ENCODE measurements around the gene WIPF3. TPM values are rescaled to one million over a fixed set of nuclear protein-coding genes. Genes with fewer than 3 reads are reported as not detected.

WIPF3 gene
- total and polyA plus RNA-seq, 10 of the 15 experiments (the other 5 are each of a cell fraction or from before 2014, with no cell fraction given) = 0.03 to 0.05 TPM; not detected in 8

- Histone ChIP-seq H3K79me2 (ENCODE audit: control insufficient read depth, insufficient read depth, low read length) (no peaks in the 10 kb centered on the region), H3K27me3 (replicated peaks in 1 of 2; ENCODE audit: control insufficient read depth in 2 of 2, insufficient read depth in 2 of 2, low read length in 1 of 2) (peaks cover 0 to 4% of the 10 kb centered on the region in 2 experiments; a peak in 1 of 4 replicates), H3K27ac (ENCODE audit: control insufficient read depth, insufficient read depth) (no peak overlapping the region), H3K4me1 (ENCODE audit: control insufficient read depth, insufficient read depth, low read length) (no peaks in the 10 kb centered on the region), H4K20me1 (ENCODE audit: control insufficient read depth, insufficient read depth) (no peaks in the 10 kb centered on the region), H3K9ac (ENCODE audit: control insufficient read depth, insufficient read depth, low read length) (no peak overlapping the region), H3K4me2 (ENCODE audit: control insufficient read depth, insufficient read depth) (no peak overlapping the region), H3K4me3 (no peak overlapping the region), H2AFZ (ENCODE audit: control insufficient read depth, low read depth, low read length) (no peak overlapping the region), H3K9me3 (replicated peaks; ENCODE audit: control insufficient read depth, insufficient read depth, low read length) (no peaks in the 10 kb centered on the region), H3K36me3 (ENCODE audit: control insufficient read depth in 2 of 2, insufficient read depth in 2 of 2, low read length in 1 of 2) (no peaks in the 10 kb centered on the region)
- no TSS peak for BruUV-seq (replicated peaks)
- ATAC-seq (no peak), FAIRE-seq (no peak), DNase-seq (ENCODE audit: low read depth, low spot score) (no peak)
- in situ Hi-C loops (cut with MboI) (no loop called here), intact Hi-C loops (cut with micrococcal nuclease; ENCODE audit: unreplicated experiment) (no loop called here)
- CTCF ChIA-PET = interaction anchor here (0.6 to 1.1 kb wide), 3 partner anchors 23 to 232 kb away, joined by 3 read pairs; no protein-coding TSS in a partner anchor
- TF ChIP-seq MYB (IDR thresholded peaks at IDR 0.05; ENCODE audit: borderline replicate concordance, low read depth, low read length) (no peak), IRF3 (IDR thresholded peaks at IDR 0.05) (no peak), CEBPB (IDR thresholded peaks at IDR 0.05; ENCODE audit: borderline replicate concordance in 1 of 2, low read depth in 2 of 2, low read length in 2 of 2) (no peak), ZNF622 (IDR thresholded peaks at IDR 0.05) (no peak), FOS (IDR thresholded peaks at IDR 0.05; ENCODE audit: borderline replicate concordance, extremely low read depth, insufficient read length) (no peak), SIX5 (IDR thresholded peaks at IDR 0.05; ENCODE audit: low read depth, low read length, severe bottlenecking) (no peak), PKNOX1 (IDR thresholded peaks at IDR 0.05) (no peak), DPF2 (IDR thresholded peaks at IDR 0.05) (no peak), STAT3 (IDR thresholded peaks at IDR 0.05; ENCODE audit: low read depth, low read length) (no peak), BCL3 (IDR thresholded peaks at IDR 0.05; ENCODE audit: borderline replicate concordance, insufficient read depth, low read depth, low read length, poor library complexity, severe bottlenecking) (no peak), BCLAF1 (IDR thresholded peaks at IDR 0.05) (no peak), SUZ12 (IDR thresholded peaks at IDR 0.05; ENCODE audit: unreplicated experiment) (no peak), MTA2 (IDR thresholded peaks at IDR 0.05; ENCODE audit: low read depth) (no peak), BRCA1 (IDR thresholded peaks at IDR 0.05; ENCODE audit: low read depth, low read length) (no peak), EP300 (IDR thresholded peaks at IDR 0.05; ENCODE audit: borderline replicate concordance in 1 of 2, control insufficient read depth in 1 of 2, low read depth in 2 of 2, low read length in 2 of 2) (no peak), STAT1 (conservative IDR thresholded peaks at IDR 0.05) (no peak), ZNF207 (IDR thresholded peaks at IDR 0.05; ENCODE audit: borderline replicate concordance) (no peak)
- RAD21 ChIA-PET (ENCODE audit: unreplicated experiment) = no interaction called here
- WGBS (ENCODE audit: insufficient coverage, insufficient replicate concordance, low lambda C conversion rate, missing lambda C conversion rate) = 44% methylated on average over 2 of the region's 2 CpGs
- POLR2A ChIA-PET = no interaction called here
- SMC1A ChIA-PET (ENCODE audit: uncharacterized antibody, unreplicated experiment) = no interaction called here
Observed at GRCh38 chr7:29780346-29780745, 26.0 kb upstream of the WIPF3 start.

Data from GM12878 (cell line).